RWPE1 (cell line): Measurements from ENCODE around the gene XIRP2.

Experiments
- CTCF ChIA-PET: fragments of 350-600 bp; sonication (Branson Sonifier 250); formaldehyde crosslinking; extraction: SDS; loops from one replicate; lab custom pipeline; 2021; lab: Yijun Ruan, JAX
- POLR2A ChIA-PET: fragments of 400-600 bp; formaldehyde crosslinking; extraction: SDS; loops from one replicate; lab custom pipeline; 2020; ENCODE audit warnings: antibody characterized with exemption; ENCODE audit not compliant: low non-redundant PET; lab: Yijun Ruan, JAX
- DNase-seq: peaks from one replicate; pipeline ENCODE4 v3.0.0; 2012; ENCODE audit warnings: low spot score
- H3K27ac ChIP-seq: fragments of 450-650 bp; 2 replicates; pipeline ENCODE4 v1.5.1; 2017
- TF ChIP-seq, protein P1 (sequence below): fragments of 450-650 bp; conservative IDR thresholded peaks from 2 replicates; pipeline ENCODE4 v1.5.1; 2017; ENCODE audit warnings: low read depth, mild to moderate bottlenecking

The XIRP2 gene

DNA sequence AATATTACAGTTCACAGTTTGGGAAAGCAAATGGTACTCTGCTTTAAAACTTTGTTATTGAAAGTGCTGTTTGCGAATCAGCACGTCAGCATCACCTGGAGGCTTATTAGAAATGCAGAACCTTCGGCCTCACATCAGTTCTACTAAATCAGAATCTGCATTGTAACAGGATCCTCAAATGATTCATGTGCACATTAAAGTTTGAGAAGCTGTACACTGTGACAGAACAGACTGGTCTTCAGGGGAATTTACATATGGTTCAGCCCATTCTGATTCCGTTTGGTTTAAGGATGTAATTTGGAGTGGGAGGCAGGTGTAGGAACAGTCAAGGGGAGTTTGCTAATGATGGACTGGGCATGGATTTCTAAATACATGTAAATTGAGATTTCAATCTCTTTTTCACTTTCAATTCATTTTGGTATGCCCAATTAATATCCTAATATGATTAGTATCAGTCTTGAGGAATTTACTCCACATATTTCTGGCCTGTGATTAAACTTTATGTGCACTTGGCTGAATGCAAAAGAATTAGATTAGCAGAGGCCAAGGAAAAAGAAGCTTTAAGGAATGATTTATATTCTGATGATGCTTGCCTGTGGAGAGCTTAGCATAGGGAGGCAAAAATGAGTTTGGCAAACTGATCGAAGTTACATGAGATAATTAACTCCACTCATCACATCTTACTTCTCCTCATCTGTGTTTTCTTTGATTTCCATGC lies 248.8 kb downstream of the XIRP2 start:
- ChIA-PET CTCF (no interaction called here), POLR2A (no interaction called here)
- no peak overlapping the region for H3K27ac ChIP-seq
- TF ChIP-seq, protein P1, sequence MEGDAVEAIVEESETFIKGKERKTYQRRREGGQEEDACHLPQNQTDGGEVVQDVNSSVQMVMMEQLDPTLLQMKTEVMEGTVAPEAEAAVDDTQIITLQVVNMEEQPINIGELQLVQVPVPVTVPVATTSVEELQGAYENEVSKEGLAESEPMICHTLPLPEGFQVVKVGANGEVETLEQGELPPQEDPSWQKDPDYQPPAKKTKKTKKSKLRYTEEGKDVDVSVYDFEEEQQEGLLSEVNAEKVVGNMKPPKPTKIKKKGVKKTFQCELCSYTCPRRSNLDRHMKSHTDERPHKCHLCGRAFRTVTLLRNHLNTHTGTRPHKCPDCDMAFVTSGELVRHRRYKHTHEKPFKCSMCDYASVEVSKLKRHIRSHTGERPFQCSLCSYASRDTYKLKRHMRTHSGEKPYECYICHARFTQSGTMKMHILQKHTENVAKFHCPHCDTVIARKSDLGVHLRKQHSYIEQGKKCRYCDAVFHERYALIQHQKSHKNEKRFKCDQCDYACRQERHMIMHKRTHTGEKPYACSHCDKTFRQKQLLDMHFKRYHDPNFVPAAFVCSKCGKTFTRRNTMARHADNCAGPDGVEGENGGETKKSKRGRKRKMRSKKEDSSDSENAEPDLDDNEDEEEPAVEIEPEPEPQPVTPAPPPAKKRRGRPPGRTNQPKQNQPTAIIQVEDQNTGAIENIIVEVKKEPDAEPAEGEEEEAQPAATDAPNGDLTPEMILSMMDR, result no peak
- DNase-seq, result no peak

DNA sequence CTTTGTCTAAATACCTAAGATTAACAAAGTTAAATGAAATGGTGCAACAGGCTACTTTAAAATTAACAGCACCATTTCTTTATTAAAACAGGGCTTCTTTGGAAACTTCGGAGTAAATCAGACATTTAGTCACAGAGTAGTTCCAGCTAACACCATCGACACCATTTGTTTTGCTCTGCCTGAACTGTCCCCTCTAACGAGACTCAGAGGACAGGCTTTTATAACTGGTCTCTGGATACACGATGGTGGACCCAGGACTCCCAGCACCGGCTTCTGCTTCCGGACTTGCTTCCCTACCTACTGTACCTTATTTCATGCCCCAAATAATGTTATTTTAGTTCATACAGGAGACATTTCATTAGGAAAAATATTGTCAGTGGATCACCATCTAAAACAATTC lies 252.1 kb downstream of the XIRP2 start:
- ChIA-PET POLR2A (no interaction called here), CTCF (no interaction called here)
- no peak overlapping the region for H3K27ac ChIP-seq
- TF ChIP-seq, protein P1, result no peak
- DNase-seq, result no peak

DNA sequence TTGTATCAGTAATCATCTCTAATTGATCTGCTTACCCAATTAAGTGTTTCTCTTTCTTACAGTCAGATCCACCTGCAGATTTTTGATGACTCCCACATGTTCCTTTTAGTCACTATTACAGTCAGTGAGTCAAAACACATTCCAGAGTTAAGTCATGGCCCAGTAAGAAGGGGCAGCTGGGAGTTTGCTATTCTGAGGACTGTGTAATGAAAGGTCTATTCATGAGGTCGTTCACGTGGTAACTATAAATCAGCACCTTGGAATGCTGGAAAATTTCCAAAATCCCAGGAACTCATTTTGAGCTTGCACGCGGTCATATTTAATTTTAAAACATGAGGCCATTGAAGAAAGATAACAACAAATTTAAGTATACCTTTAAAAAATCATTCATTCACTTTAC lies 252.5 kb downstream of the XIRP2 start:
- ChIA-PET CTCF (interaction anchor here (0.6 kb wide), 2 partner anchors 649 to 837 kb away, joined by 3 read pairs; no protein-coding TSS in a partner anchor), POLR2A (no interaction called here)
- H3K27ac ChIP-seq, result no peak overlapping the region
- TF ChIP-seq, protein P1, result no peak
- peak; percentile 87 for DNase-seq

DNA sequence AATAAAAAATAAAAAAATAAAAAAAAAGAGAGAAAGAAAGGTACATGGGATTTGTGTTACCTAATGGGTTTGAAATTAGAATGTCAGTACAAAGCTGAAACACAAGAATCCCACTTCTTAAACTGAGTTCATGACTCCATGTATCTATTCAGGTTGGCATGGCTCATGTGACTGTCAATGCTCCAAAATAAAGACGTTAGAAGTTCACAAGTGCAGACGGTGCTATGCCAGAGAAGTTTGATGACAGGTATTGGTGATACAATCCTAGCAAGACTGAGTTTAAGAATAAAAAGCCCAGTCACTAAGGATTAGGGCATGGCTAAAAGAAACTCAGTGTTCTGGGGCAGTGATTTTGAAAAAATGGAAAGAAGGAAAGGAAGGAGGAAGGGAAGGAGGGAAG lies 254.3 kb downstream of the XIRP2 start:
- ChIA-PET CTCF (no interaction called here), POLR2A (no interaction called here)
- TF ChIP-seq, protein P1, result no peak
- no peak overlapping the region for H3K27ac ChIP-seq
- no peak for DNase-seq

DNA sequence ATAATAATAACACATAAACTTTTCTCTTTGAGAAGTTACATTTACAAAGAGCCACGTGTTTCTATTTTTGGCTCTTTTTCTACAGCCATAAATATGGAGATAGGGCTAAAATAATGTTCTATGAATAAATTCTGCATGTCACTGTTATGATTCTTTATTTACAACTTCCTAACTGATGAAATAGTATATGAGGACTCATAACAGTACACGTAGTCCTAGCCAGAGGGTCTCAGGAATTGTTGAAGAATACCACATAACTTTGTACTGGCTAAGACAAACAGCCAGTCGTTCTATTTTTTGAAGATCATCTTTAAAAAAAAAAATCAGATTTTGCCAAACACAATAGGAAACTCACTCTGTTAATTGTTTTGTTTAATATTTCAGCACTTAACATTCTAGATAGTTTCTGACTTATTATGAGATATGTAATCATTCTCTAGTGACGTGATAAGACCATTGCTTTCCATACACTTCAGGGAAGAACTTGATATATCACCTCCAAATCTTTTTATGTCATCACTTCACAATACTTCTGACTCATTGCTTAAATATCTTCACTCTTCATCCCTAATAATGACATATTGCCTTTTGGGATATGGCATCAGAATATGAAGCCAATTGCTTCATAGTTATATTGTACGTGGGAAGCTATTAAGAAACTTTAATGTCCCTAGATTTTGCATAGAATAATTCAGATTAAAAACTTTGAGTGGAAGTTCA lies 256.1 kb downstream of the XIRP2 start:
- CTCF ChIA-PET, result no interaction called here
- TF ChIP-seq, protein P1, result no peak
- DNase-seq, result no peak
- POLR2A ChIA-PET, result no interaction called here
- H3K27ac ChIP-seq, result no peak overlapping the region

DNA sequence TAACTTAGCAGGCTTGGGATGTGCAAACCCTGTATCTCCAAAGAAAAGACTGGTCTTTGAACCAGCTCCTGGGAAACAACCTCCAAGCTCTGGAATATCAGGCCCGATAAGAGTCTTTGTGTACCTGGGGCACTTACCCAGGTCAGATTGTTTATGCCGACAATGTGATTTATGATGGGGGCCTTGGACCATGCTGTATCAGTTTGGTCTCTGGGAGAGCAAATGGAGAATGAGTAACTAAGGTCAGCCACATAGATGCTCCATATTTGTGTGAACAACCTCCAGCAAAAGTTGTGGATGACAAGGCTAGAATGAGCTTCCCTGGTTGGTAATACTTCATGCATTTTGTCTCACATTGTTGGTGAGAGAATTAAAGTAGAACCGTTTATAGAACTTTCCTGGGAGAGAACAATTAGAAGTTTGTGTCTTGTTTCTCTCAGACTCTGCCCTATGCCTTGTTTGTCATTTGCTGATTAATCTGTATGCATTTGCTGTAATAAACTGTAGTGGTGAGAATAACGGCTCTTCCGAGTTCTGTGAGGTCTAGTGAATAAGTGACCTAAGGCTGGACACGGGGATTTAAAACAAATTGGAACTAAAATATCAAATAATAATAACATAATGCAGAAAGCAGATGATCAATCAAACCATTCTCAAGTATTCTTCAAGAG lies 259.1 kb downstream of the XIRP2 start:
- TF ChIP-seq, protein P1, result no peak
- ChIA-PET POLR2A (no interaction called here), CTCF (no interaction called here)
- H3K27ac ChIP-seq, result no peak overlapping the region
- DNase-seq, result no peak
